BLaER1 treated with 17β-estradiol and CSF1 and Interleukin-3, amounts not matched to agents 10 nM and 100 nM (cell line): ENCODE results near the gene GABBR1.

Source experiments
- H3K27ac ChIP-seq, 11 experiments: shearing (Covaris generic); formaldehyde crosslinking; 2 replicates each; pipeline ENCODE4 v1.8.1; 2022
- H3K27me3 ChIP-seq, 11 experiments: shearing (Covaris generic); formaldehyde crosslinking; 2 replicates each; pipeline ENCODE4 v1.8.1; 2022
- H3K36me3 ChIP-seq, 11 experiments: shearing (Covaris generic); formaldehyde crosslinking; 2 replicates each; pipeline ENCODE4 v1.8.1; 2022
- H3K4me1 ChIP-seq, 10 experiments: shearing (Covaris generic); formaldehyde crosslinking; 2 replicates each; pipeline ENCODE4 v1.8.1; 2022
- H3K4me2 ChIP-seq, 11 experiments: shearing (Covaris generic); formaldehyde crosslinking; 2 replicates each; pipeline ENCODE4 v1.8.1; 2022
- H3K4me3 ChIP-seq, 10 experiments: shearing (Covaris generic); formaldehyde crosslinking; 2 replicates each; pipeline ENCODE4 v1.8.1; 2022
- H3K9ac ChIP-seq, 11 experiments: shearing (Covaris generic); formaldehyde crosslinking; 2 replicates each; pipeline ENCODE4 v1.8.1; 2022
- H3K9me3 ChIP-seq, 11 experiments: shearing (Covaris generic); formaldehyde crosslinking; replicated peaks in 1 of 11; 2 replicates each; pipeline ENCODE4 v1.8.1; 2022
- H4K20me1 ChIP-seq, 11 experiments: shearing (Covaris generic); formaldehyde crosslinking; 2 replicates each; pipeline ENCODE4 v1.8.1; 2022
- Cebpa-rat ChIP-seq, 11 experiments: shearing (Covaris generic); IDR thresholded peaks; 2 replicates each; pipeline ENCODE4 v1.8.1; 2022

Gene GABBR1

GRCh38 chr6:29656798-29657197 lies 23.8 kb upstream of the GABBR1 start, which contains the start of gene MOG:
Gene MOG, plus strand, starts transcription at chr6:29657092. Its CDS starts 118 bp downstream, at chr6:29657210.
- TF ChIP-seq Cebpa-rat (IDR thresholded peaks at IDR 0.05): no peak
- Histone ChIP-seq H3K4me3 (no peak within 1 kb of the TSS), H3K27me3 (no peaks in the 10 kb centered on the region), H3K4me1 (peaks cover 0 to 5% (median 0%) of the 10 kb centered on the region in 10 experiments; a peak in 5 of 20 replicates), H3K27ac (no peak within 1 kb of the TSS), H3K9ac (no peak within 1 kb of the TSS), H3K4me2 (peak within 1 kb of the TSS in 2 of 11 experiments; percentile 7 to 38; a peak in 2 of 22 replicates), H4K20me1 (no peaks in the 10 kb centered on the region), H3K9me3 (no peaks in the 10 kb centered on the region), H3K36me3 (no peaks in the 10 kb centered on the region)

GRCh38 chr6:29656157-29656556 lies 23.2 kb upstream of the GABBR1 start:
- no peaks in the 10 kb centered on the region for H4K20me1 ChIP-seq
- H3K4me1 ChIP-seq: peaks cover 0 to 5% (median 0%) of the 10 kb centered on the region in 10 experiments; a peak in 5 of 20 replicates
- H3K27ac ChIP-seq: no peak overlapping the region
- H3K9me3 ChIP-seq: no peaks in the 10 kb centered on the region
- no peaks in the 10 kb centered on the region for H3K36me3 ChIP-seq
- peak overlapping the region in 2 of 11 experiments; percentile 7 to 38; a peak in 2 of 22 replicates for H3K4me2 ChIP-seq
- no peak overlapping the region for H3K9ac ChIP-seq
- no peaks in the 10 kb centered on the region for H3K27me3 ChIP-seq
- no peak overlapping the region for H3K4me3 ChIP-seq
- TF ChIP-seq Cebpa-rat (IDR thresholded peaks at IDR 0.05): no peak

- no peaks in the 10 kb centered on the region for H3K27me3 ChIP-seq
- TF ChIP-seq Cebpa-rat (IDR thresholded peaks at IDR 0.05): no peak
Measured at GRCh38 chr6:29655658-29656057, 22.7 kb upstream of the GABBR1 start.

DNA sequence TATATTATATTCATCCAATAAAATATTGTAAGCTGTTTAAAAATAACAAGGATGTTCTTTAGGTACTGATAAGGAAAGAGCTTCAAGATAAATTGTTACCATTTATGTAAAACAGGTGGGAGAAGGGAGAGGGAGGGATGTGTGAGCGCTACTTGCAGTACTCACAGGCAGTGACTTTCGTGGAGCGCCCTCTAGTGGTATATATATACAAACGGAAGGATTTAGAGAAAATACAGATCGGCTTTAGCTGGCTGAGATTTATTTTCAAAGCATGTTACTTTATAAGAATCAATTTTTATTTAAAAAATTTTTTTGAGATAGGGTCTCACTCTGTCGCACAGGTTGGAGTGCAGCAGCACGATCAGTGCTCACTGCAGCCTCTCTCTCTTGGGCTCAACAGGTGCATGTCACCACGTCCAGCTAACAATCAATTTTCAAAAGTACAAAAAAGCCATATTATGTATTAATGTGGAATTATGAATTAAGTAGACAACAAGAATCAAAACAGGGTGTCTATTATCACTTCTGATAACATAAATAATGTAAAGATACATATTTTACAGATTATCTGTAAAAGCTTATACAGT lies 20.6 kb upstream of the GABBR1 start:
- Histone ChIP-seq H3K9me3 (no peaks in the 10 kb centered on the region), H3K4me1 (peaks cover 0 to 15% (median 12%) of the 10 kb centered on the region in 10 experiments; a peak in 17 of 20 replicates), H3K27ac (no peak overlapping the region), H3K36me3 (no peaks in the 10 kb centered on the region), H3K4me2 (no peak overlapping the region; a peak in 1 of 22 replicates), H4K20me1 (no peaks in the 10 kb centered on the region), H3K9ac (no peak overlapping the region), H3K4me3 (no peak overlapping the region), H3K27me3 (no peaks in the 10 kb centered on the region)
- no peak for TF ChIP-seq Cebpa-rat (IDR thresholded peaks at IDR 0.05)

More at GRCh38 chr6:29655658-29656057, 22.7 kb upstream of the GABBR1 start:
- Histone ChIP-seq H3K36me3 (no peaks in the 10 kb centered on the region), H3K4me3 (no peak overlapping the region), H3K27ac (no peak overlapping the region), H3K9me3 (no peaks in the 10 kb centered on the region), H3K4me1 (peaks cover 0 to 5% (median 0%) of the 10 kb centered on the region in 10 experiments; a peak in 5 of 20 replicates), H3K9ac (no peak overlapping the region), H4K20me1 (no peaks in the 10 kb centered on the region), H3K4me2 (0 out of 22 replicates have a peak overlapping the region, but pooled peaks of 1 of the 11 experiments have one; percentile 7)

DNA sequence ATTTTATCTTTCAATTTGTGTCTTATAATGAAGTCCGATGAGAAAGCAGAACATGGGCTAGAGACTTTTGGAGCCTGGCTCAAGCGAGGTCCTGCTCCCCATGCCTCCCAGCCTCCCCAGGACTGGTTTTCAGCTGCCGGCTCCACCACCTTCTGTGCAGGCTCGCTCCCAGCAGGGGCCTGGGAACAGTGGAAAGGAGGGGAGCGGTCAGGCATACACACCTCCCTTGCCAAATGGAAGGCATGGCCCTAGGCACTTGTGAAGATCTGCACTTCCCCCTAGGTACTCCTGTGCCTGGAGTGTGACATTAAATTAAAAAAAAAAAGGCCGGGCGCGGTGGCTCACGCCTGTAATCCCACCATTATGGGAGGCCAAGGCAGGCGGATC lies 19.2 kb upstream of the GABBR1 start:
- Histone ChIP-seq H3K9me3 (no peaks in the 10 kb centered on the region), H3K4me2 (no peak overlapping the region), H3K4me3 (no peak overlapping the region), H4K20me1 (no peaks in the 10 kb centered on the region), H3K4me1 (peaks cover 0 to 15% (median 12%) of the 10 kb centered on the region in 10 experiments; a peak in 17 of 20 replicates), H3K36me3 (no peaks in the 10 kb centered on the region), H3K27ac (no peak overlapping the region), H3K9ac (no peak overlapping the region), H3K27me3 (no peaks in the 10 kb centered on the region)
- no peak for TF ChIP-seq Cebpa-rat (IDR thresholded peaks at IDR 0.05)

DNA sequence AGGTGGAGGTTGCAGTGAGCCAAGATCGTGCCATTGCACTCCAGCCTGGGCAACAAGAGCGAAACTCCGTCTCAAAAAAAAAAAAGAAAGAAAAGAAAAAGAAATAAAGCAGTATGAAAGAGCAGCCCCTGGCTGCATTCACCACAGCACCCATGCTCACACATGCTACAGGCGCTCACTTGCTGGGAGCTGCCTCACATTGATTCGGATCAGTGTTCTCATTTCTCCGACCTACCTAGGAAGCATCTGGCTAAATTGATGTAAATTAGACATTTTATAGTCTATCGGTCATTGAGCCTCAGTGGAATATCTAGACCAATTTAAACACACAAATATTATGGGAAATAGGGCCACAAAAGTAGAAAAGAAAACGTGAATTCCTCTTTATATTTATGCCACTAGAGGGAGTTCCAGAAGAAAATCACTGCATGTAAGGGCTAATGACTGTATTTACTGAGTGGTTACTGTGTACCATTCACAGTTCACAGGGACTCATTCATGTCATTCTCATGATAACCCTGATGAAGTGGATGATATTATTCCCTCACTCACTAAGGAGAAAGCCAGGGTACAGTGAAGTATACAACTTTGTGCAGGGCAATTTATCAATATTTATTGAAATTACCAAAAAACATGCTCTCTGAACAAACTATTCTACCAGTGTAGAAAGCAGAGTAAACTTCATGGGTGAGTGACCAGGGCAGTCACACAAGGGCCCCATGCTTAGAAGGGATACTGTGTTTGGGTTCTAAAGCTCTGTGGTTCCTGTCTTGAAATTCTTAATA lies 18.6 kb upstream of the GABBR1 start:
- Histone ChIP-seq H3K4me3 (no peak overlapping the region), H3K9me3 (no peaks in the 10 kb centered on the region), H3K4me2 (no peak overlapping the region), H3K27me3 (no peaks in the 10 kb centered on the region), H3K4me1 (peaks cover 0 to 15% (median 12%) of the 10 kb centered on the region in 10 experiments; a peak in 17 of 20 replicates), H4K20me1 (no peaks in the 10 kb centered on the region), H3K9ac (no peak overlapping the region), H3K36me3 (no peaks in the 10 kb centered on the region), H3K27ac (no peak overlapping the region)
- no peak for TF ChIP-seq Cebpa-rat (IDR thresholded peaks at IDR 0.05)

GRCh38 chr6:29649701-29650673 lies 17.0 kb upstream of the GABBR1 start:
- TF ChIP-seq Cebpa-rat (IDR thresholded peaks at IDR 0.05): no peak

DNA sequence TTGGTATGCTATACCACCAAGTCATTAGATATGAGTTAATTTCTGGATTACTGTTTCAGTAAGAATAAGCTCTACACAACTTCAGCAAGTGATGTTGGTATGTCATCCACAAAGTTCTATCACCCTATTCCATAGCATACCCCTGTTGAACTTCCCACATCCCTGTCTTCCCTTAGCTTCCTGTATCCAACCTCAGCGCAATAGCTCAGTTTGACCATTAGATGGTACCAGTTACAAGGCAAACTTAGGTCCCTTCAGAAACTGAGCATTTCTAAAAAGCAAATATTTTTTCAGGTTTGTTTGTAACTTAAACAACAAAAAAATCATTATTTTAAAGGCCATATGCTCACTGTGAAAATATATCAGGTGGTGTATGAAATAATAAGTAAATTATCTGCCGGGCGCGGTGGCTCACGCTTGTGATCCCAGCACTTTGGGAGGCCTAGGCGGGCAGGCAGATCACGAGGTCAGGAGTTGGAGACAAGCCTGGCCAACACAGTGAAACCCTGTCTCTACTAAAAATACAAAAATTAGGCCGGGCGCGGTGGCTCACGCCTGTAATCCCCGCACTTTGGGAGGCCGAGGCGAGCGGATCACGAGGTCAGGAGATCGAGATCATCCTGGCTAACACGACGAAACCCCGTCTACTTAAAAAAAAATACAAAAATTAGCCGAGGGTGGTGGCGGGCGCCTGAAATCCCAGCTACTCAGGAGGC lies 15.1 kb upstream of the GABBR1 start:
- Histone ChIP-seq H3K27me3 (no peaks in the 10 kb centered on the region), H4K20me1 (no peaks in the 10 kb centered on the region), H3K36me3 (no peaks in the 10 kb centered on the region), H3K4me1 (peaks cover 0 to 14% (median 11%) of the 10 kb centered on the region in 10 experiments; a peak in 15 of 20 replicates), H3K4me2 (no peak overlapping the region), H3K4me3 (no peak overlapping the region), H3K27ac (no peak overlapping the region), H3K9ac (no peak overlapping the region), H3K9me3 (no peaks in the 10 kb centered on the region)
- no peak for TF ChIP-seq Cebpa-rat (IDR thresholded peaks at IDR 0.05)

More at GRCh38 chr6:29649701-29650673, 17.0 kb upstream of the GABBR1 start:
- Histone ChIP-seq H3K27ac (peak overlapping the region; percentile 55 to 89 (median 71)), H3K9ac (peak overlapping the region; percentile 66 to 85 (median 75)), H3K4me3 (peak overlapping the region; percentile 55 to 73 (median 62)), H3K4me1 (peaks cover 0 to 14% (median 11%) of the 10 kb centered on the region in 10 experiments; a peak in 15 of 20 replicates), H3K36me3 (no peaks in the 10 kb centered on the region), H3K27me3 (no peaks in the 10 kb centered on the region), H3K9me3 (no peaks in the 10 kb centered on the region), H3K4me2 (peak overlapping the region; percentile 68 to 95 (median 91)), H4K20me1 (no peaks in the 10 kb centered on the region)
